Loucy (cell line): ENCODE measurements around the gene TMEM43.

Source experiments
- H2AFZ ChIP-seq: fragments of 200-600 bp; sonication (generic); 2 replicates; pipeline ENCODE4 v1.6.0; 2016; ENCODE audit warnings: antibody characterized with exemption, mild to moderate bottlenecking, low read length, moderate library complexity
- H3F3A ChIP-seq: fragments of 200-600 bp; 2 replicates; pipeline ENCODE4 v1.6.0; 2016; ENCODE audit warnings: antibody characterized with exemption, low read depth, mild to moderate bottlenecking
- H3K27me3 ChIP-seq: fragments of 200-600 bp; sonication (generic); 2 replicates; pipeline ENCODE4 v1.6.1; 2014; ENCODE audit warnings: low read length, mild to moderate bottlenecking; ENCODE audit not compliant: insufficient read depth, poor library complexity, severe bottlenecking
- H3K36me3 ChIP-seq: fragments of 200-600 bp; sonication (generic); 2 replicates; pipeline ENCODE4 v1.6.1; 2016; ENCODE audit warnings: low read length; ENCODE audit not compliant: insufficient read depth
- H3K4me1 ChIP-seq: fragments of 200-600 bp; sonication (generic); 2 replicates; pipeline ENCODE4 v1.5.1; 2014; ENCODE audit warnings: low read length, mild to moderate bottlenecking; ENCODE audit not compliant: insufficient read depth, poor library complexity, severe bottlenecking
- H3K4me2 ChIP-seq: fragments of 200-600 bp; sonication (generic); 2 replicates; pipeline ENCODE4 v1.6.0; 2014; ENCODE audit warnings: antibody characterized with exemption, low read length, low read depth, mild to moderate bottlenecking; ENCODE audit not compliant: poor library complexity, severe bottlenecking
- H3K4me3 ChIP-seq: fragments of 200-600 bp; sonication (generic); 2 replicates; pipeline ENCODE4 v1.5.1; 2014; ENCODE audit warnings: low read length, mild to moderate bottlenecking, mixed read lengths; ENCODE audit not compliant: poor library complexity, severe bottlenecking
- H3K79me2 ChIP-seq: fragments of 200-600 bp; sonication (generic); 2 replicates; pipeline ENCODE4 v1.6.1; 2014; ENCODE audit warnings: low read length; ENCODE audit not compliant: insufficient read depth
- H3K9ac ChIP-seq: fragments of 200-600 bp; sonication (generic); 2 replicates; pipeline ENCODE4 v1.6.0; 2014; ENCODE audit warnings: mild to moderate bottlenecking, low read depth, low read length, moderate library complexity; ENCODE audit not compliant: poor library complexity, severe bottlenecking
- H3K9me2 ChIP-seq: fragments of 200-600 bp; sonication (generic); replicated peaks from 2 replicates; pipeline ENCODE4 v1.6.1; 2016; ENCODE audit warnings: low read depth, low read length, mixed read lengths
- H3K9me3 ChIP-seq: fragments of 200-600 bp; sonication (generic); 2 replicates; pipeline ENCODE4 v1.6.1; 2014; ENCODE audit warnings: mild to moderate bottlenecking, antibody characterized with exemption, low read length, low read depth; ENCODE audit not compliant: insufficient read depth
- H4K20me1 ChIP-seq: fragments of 200-600 bp; sonication (generic); 2 replicates; pipeline ENCODE4 v1.6.0; 2014; ENCODE audit warnings: antibody characterized with exemption, low read length, mild to moderate bottlenecking; ENCODE audit not compliant: insufficient read depth, poor library complexity, severe bottlenecking
- EZH2phosphoT487 ChIP-seq: fragments of 200-600 bp; IDR thresholded peaks from 2 replicates; pipeline ENCODE4 v1.6.1; 2018; ENCODE audit warnings: antibody characterized with exemption, mild to moderate bottlenecking, moderate library complexity, borderline replicate concordance
- TF ChIP-seq, protein P1 (sequence below): fragments of 200-600 bp; sonication (generic); conservative IDR thresholded peaks from 2 replicates; pipeline ENCODE4 v1.5.1; 2014; ENCODE audit warnings: mild to moderate bottlenecking, antibody characterized with exemption, low read length

TMEM43 gene

DNA sequence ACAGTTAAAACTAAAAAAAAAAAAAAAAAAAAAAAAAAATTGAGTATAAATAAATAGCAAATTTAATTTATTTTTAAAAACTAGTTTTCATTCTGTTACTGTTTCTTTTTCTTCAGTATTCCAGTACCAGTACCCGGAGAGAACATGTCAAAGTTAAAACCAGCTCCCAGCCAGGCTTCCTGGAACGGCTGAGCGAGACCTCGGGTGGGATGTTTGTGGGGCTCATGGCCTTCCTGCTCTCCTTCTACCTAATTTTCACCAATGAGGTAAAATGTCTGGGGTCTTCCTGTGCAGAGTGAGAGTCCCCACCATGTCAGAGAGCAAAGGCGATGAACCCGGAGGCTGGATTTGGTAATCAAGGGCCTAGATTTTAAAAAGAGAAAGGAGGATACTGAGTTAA, 4.4 kb downstream of the TMEM43 start:
- no peak overlapping the region for H2AFZ ChIP-seq

GRCh38 chr3:14130230-14130629, 5.4 kb downstream of the TMEM43 start:
- Histone ChIP-seq H3K4me2 (no peak overlapping the region), H3K9me3 (no peaks in the 10 kb centered on the region), H2AFZ (no peak overlapping the region), H3K27me3 (no peaks in the 10 kb centered on the region), H3K79me2 (peaks cover 38% of the 10 kb centered on the region), H3K9me2 (no peaks in the 10 kb centered on the region), H3K4me1 (peaks cover 27% of the 10 kb centered on the region), H4K20me1 (peaks cover 33% of the 10 kb centered on the region), H3K36me3 (peaks cover 45% of the 10 kb centered on the region; the same call in 1 of the 2 replicates), H3K9ac (no peak overlapping the region), H3K4me3 (no peak overlapping the region), H3F3A (no peaks in the 10 kb centered on the region)
- TF ChIP-seq, protein P1, sequence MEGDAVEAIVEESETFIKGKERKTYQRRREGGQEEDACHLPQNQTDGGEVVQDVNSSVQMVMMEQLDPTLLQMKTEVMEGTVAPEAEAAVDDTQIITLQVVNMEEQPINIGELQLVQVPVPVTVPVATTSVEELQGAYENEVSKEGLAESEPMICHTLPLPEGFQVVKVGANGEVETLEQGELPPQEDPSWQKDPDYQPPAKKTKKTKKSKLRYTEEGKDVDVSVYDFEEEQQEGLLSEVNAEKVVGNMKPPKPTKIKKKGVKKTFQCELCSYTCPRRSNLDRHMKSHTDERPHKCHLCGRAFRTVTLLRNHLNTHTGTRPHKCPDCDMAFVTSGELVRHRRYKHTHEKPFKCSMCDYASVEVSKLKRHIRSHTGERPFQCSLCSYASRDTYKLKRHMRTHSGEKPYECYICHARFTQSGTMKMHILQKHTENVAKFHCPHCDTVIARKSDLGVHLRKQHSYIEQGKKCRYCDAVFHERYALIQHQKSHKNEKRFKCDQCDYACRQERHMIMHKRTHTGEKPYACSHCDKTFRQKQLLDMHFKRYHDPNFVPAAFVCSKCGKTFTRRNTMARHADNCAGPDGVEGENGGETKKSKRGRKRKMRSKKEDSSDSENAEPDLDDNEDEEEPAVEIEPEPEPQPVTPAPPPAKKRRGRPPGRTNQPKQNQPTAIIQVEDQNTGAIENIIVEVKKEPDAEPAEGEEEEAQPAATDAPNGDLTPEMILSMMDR, result no peak
- TF ChIP-seq EZH2phosphoT487, result no peak

More for the DNA sequence above, 4.4 kb downstream of the TMEM43 start:
- peaks cover 28% of the 10 kb centered on the region for H3K4me1 ChIP-seq
- no peak for TF ChIP-seq EZH2phosphoT487
- TF ChIP-seq, protein P1, result no peak
- no peak overlapping the region for H3K9ac ChIP-seq
- peaks cover 33% of the 10 kb centered on the region for H4K20me1 ChIP-seq
- H3K9me2 ChIP-seq, result no peaks in the 10 kb centered on the region
- H3K36me3 ChIP-seq, result peaks cover 36% of the 10 kb centered on the region; the same call in 1 of the 2 replicates
- peaks cover 42% of the 10 kb centered on the region for H3K79me2 ChIP-seq
- H3F3A ChIP-seq, result no peaks in the 10 kb centered on the region
- no peak overlapping the region for H3K4me3 ChIP-seq
- H3K9me3 ChIP-seq, result no peaks in the 10 kb centered on the region
- no peak overlapping the region for H3K4me2 ChIP-seq
- no peaks in the 10 kb centered on the region for H3K27me3 ChIP-seq

DNA sequence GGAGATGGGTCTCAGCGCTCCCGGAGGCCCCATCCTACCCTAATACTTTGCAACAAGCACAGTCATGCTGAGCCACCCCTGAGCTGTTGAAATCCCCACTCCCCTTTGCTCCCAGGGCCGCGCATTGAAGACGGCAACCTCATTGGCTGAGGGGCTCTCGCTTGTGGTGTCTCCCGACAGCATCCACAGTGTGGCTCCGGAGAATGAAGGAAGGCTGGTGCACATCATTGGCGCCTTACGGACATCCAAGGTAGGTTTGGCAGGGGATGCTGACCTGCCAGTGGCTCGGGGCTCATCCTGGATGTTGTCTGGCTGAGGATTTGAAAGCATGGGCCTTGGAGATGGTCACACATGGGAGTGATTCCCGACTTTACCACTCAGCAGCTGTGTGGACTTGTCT, 5.9 kb downstream of the TMEM43 start:
- no peak overlapping the region for H3K4me3 ChIP-seq
- no peak overlapping the region for H3K4me2 ChIP-seq
- no peaks in the 10 kb centered on the region for H3F3A ChIP-seq
- peaks cover 23% of the 10 kb centered on the region for H3K4me1 ChIP-seq
- no peak for TF ChIP-seq EZH2phosphoT487
- TF ChIP-seq, protein P1, result no peak
- H3K9me2 ChIP-seq, result no peaks in the 10 kb centered on the region
- H3K79me2 ChIP-seq, result peaks cover 33% of the 10 kb centered on the region
- no peaks in the 10 kb centered on the region for H3K9me3 ChIP-seq
- H3K27me3 ChIP-seq, result no peaks in the 10 kb centered on the region
- peaks cover 48% of the 10 kb centered on the region; the same call in 1 of the 2 replicates for H3K36me3 ChIP-seq
- peaks cover 29% of the 10 kb centered on the region for H4K20me1 ChIP-seq
- no peak overlapping the region for H2AFZ ChIP-seq
- H3K9ac ChIP-seq, result no peak overlapping the region
